HG03521 (cell line): ENCODE data around the gene MORN1.
"Not testable (repeated sequence)": the region's sequence is repeated elsewhere in the genome, so short reads cannot be mapped to it uniquely, and the experiment has no call there.

Experiments used
- ATAC-seq: cut with Tn5 transposase; IDR thresholded peaks from one replicate; pipeline ENCODE4 v1.9.1; 2021; ENCODE audit warnings: mild to moderate bottlenecking, moderate library complexity; ENCODE audit not compliant: unreplicated experiment

The MORN1 gene

DNA sequence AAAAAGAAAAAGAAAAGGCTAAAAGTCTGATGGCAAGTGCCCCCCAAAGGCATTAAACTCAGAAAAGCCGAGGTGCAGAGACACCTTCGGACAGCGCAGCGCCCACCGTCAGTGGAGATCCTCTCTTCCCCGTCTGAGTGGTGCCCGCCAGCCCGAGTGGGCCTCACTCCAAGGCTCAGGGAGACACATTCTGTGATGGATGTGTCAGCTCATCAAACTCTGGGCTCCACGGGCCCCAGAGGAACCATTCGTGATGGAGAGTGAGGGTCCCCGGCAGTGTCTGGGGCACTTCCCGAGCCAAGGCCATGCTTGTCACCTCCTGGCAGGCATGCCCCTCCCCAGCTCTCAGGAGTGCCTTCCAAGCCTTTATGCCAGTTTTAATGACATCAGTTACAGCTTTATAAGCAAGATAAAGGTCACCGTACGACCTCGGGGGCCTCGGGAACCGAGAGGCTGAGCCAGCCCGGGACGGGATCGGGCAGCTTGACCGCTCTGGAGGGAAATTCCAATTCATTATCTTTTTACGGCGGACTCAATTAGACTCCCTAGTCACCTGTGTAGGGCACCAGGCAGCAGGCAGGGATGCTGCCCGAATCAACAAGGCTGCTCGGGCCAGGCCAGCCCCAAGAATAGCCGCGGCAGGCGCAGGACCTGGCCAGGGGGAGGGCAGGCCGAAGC is 49.5 kb downstream of the MORN1 start:
- no peak for ATAC-seq

DNA sequence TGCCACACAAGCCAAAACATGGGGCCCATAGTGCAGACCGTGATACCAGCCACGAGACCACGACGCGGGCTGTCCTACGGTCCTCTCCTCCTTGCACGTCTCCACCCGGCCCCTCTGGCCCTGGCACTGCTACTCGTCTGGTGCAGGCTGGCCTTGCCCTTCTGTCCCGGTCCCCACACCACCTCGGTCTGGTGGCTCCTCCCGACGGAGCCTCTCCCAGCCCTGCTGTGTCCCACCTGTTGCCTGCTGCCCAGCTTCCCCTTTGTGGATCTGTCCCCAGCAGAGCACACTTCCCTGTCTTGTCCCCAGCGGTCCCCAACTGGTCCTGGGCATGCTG is 50.5 kb downstream of the MORN1 start:
- no peak for ATAC-seq

DNA sequence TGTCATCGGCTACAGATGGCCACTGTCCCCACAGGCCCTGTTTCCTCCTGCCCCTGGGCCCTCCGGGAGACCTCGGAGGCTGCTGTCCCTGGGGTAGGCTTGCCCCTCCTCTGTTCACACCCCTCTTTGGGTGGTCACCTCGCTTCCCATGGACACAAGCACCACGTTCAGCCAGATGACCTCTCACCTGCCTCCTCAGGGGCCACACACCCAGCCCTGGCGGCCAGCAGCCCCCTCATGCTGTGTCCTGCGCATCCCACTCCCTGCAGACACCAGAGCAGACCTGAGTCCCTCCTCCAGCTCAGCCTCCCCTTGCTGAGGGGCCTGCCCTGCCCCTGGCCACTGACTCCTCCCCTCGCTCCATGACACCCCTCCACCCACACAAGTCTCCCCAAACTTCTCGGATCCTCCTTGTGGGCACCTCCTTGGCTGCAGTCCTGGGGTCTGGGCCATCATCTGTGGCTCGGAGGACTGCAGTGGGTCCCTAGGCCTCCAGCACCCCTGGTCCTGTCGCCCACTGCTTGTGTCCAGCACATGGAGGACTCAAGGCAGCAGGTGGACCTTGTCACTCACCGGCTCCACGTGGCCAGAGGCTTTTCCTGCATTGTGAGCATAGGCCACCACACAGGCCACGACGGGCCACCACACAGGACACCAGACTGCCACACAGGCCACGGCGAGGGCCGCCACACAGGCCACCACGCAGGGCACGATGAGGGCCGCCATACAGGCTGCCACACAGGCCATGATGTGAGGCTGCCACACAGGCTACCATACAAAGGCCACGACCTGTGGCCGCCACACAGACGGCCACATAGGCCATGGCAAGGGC is 51.1 kb downstream of the MORN1 start:
- no peak for ATAC-seq

DNA sequence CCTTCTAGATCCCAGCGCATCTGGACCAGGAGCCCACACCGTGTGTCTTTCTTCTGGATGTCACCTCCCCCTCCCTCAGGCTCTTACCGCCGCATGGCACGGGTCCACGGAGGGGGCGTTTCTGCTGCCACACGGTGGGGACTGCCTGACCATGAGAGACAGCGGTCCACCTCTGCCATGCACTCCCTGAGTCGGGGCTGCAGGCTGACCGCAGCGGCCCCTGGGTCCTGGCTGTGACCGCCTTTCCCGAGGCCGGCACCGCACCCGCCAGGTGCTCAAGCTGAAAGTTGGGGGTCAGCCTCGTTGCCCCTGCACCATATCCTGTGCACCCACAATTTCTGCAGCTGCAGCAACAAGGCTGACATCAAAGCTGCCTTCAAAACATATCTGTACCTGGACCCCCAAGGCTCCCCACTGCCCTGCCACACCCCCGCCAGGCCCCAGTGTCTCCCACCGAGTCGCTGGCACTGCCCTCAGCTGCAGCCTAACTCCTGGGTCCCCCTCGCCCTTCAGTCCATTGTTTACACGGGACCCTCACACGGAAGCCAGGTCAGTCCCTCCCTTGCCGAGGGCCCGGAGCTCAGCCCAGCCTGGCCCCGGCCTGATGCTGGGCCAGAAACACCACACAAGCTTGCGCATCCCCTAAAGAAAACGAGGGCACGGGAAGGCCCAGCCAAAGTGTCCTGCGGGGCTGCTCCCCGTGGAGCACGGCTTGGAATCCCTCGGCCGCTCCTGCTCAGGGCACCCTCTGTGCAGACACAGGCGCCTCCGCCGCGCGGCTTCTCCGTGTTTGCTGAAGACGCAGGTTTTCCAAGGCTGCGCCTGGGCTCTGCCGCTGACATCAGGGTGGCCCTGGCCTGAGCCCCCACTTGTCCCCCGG is 51.9 kb downstream of the MORN1 start:
- ATAC-seq, result no peak

DNA sequence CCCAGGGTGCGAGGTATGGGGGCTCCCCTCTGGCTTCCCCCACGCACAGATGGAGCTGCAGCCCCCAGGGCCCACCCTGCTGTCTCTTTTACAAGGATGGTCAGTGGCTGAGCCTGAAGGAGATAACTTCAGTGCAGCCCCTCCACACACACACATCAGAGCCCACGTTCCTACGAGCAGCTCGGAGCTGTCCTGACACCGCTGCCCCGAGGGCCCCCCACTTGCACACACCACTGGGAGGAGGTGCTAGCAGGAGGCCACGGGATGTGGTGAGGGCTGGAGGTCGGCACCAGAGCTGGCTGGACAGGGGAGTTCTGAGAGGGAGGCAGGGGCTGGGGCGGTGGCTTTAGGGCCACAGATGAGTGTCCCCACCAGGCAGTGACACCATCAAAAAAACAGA is 53.9 kb downstream of the MORN1 start:
- ATAC-seq, result no peak

DNA sequence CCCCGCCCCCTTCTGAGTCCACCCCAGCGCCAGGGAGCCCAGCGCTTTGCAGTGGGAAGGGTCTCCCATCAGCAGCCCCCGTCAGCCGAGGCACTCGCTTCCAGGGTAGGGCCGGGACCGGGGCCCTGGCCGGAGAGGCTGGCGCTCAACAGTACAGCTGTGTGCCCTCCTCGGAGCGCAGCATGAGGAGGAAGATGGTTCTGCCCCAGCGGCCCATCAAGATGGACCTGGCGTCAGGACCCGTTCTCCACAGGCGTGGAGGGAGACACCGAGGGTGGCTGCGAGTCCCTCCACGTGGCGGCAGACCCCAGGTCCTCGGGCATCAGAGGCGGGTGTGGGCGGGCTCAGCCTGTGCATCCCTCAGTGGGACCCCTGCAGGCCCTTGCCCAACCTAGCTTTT is 54.3 kb downstream of the MORN1 start:
- ATAC-seq, result no peak

DNA sequence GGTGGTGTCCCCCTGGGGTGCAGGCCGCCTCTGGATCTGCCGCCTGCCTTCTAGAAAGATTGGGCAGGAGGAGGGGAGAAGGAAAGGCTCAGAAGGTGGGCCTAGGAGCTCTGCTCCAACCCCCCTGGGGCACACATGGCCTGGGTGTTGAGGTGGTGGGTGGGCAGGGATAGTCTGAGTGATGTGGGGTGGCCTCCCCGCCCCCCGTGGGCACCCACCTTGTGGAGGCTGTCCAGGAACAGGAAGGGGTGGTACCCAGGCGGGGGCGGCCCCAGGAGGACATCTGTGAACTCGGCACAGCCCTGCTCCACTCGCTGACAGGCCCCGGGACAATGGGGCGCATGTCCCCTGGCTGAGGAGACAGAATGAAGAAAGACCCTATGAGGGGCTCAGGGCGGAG is 54.9 kb downstream of the MORN1 start:
- no peak for ATAC-seq

DNA sequence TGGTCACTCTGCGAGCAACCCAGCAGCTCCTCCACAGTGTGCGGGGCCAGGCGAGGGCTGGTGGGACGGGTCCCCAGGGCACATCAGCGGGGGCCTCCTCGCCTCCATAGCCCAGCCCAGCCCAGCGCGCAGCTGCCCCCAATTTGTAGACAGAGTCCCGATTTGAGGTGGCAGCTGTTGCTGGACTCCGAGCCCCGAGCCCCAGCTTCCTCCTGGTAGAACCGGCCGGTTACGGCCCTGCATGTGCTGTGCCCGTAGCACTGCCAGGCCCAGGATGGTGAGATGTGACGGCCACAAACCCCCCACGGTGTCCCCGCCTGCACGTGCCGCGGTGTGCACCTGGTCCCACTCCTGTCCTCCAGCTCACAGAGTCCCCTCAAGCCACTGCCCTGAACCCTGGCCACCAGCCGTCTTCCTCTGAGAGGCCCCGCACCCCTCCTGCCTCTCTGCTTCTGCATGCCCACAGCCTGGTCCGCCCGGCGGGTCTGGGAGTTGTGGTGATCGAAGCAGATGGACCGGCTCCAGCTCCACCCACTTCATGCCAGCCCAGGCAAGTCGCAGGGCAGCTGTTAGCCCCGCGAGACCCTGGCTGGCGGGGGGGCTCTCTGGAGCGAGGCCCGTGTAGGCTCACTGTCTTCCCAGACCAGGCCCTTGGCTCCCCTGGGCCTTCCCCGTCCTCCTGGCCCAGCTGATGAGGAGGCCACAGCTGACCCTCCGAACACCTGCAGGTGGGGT is 55.5 kb downstream of the MORN1 start:
- ATAC-seq, result no peak

DNA sequence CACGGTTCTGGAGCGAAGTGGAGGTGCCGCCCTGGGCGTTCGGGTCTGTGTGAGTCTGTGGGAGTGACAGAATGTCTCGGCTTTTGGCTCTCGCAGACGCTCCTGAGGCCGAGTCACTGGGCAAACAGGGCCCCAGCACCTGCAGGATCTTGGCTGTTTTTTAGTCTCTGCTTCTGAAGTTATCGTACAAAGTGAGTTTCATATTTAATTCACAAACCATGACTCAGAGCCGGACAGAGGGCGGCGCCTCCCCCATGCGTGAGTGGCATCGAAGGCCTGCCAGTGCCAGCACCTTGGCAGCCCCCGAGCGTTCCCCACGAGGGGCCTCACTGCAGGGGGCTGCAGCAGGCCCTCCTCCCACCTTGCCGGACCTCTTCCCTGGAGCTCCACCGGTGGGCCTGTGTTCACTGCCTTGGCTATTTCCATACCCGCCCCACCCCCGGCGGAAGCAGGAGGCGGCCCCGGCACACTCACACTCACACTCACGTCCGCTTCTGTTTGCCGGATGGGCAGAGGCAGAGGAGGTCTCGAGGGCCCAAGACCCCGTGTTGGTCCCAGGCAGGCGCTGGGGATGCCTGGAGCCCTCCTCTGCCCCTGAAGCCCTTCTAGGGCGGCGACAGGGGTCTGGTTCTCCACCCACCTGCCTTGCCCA is 56.3 kb downstream of the MORN1 start:
- ATAC-seq, result no peak

DNA sequence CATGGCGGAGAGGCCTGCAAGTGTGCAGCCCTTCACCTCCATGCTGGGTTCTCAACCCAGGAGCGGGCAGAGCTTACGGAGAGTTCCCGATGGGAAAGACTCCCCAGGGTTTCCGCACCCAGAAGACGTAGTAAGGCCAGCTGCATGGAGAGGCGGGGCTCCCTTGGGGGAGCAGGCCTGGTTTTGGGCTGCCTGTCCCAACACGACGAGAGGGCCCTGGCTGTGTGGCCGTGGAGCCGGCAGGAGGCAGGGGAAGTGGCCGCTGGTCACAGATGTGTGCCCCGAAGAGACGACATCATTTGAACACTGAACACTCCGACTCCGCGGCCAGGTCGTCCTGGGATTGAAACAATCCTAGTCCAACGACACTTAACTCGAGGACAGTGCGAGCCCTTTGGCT is 57.0 kb downstream of the MORN1 start:
- ATAC-seq, result no peak

DNA sequence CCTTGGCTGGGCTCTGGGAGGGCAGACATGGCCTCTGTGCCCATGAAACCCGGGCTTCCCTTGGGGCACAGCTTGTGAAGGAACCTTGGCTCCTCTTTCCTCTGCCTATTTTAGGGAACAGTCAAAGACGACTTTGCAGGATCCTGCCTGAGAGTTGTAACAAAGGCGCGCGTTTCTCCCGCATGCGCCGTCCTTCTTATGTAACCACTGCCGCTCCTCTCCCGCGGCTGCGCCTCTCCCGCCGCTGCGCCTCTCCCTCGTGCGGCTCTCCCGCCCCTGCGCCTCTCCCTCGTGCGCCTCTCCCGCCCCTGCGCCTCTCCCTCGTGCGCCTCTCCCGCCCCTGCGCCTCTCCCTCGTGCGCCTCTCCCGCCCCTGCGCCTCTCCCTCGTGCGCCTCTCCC is 59.8 kb downstream of the MORN1 start:
- not testable (repeated sequence) for ATAC-seq

DNA sequence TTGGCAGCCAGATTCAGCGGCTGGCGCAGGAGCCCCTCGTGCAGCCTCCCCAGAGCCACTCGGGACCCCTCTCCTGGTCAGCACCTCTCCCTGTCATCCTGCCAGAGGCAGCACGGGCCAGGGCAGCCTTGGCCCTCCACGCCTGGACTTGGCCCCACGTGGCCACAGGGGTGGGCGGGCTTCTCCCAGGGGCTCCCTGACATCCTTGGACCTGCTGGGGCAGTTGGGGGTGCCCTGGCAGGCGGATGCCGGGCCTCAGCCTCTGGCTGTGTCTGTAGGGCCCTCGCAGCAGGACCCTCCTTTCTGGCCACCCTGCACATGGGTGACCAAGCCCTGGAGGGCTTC is 60.2 kb downstream of the MORN1 start:
- ATAC-seq, result no peak

DNA sequence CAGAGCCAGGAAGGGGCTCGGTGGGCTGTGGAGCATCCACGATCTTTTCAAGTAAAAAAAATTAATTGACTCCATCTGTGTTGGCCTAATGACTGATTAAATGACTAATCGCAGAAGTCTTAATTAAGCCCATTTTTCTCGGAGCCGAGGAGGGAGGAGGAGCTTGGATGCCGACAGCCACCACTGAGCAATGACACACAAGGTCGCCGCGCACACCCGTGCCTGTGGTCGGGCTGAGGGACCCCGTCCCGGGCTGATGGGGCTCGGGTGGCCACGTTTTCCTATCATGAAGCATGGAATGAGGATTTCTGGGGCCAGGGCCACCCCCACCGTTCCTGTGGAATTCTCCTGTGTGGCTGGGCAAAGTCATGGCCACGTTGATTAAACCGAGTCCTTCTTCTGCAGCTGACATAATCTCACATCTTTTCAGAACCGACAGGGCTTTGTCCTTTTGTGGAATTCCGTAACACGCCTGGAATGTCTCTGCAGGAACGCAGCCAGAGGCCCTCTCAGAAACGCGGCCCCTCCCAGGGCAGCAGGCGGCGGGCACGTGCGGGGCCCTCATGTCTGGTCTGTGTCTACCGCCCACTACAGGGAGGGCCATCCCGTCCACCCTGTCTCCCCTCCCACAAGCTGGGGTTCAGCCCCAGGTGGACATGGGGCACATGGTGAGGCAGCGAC is 60.7 kb downstream of the MORN1 start:
- no peak for ATAC-seq

DNA sequence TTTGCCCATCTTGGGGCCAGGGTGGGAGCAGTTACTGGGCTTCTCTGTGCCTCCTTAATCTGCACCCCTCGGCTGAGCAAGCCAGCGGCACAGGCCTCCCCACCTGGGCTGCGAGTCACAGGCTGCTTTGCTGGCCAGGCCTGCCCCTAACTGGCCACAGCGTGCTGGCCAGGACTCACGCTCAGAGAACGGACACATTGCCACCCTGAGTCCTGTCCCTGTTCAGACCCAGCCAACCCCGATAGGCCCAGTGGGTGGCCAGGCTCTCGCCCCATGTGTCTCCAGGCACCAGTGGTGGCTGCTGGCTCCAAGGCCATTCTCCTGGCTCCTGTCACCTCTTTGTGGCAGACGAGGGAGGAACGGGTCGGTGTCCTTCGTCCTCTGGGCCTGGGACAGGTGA is 61.3 kb downstream of the MORN1 start:
- ATAC-seq, result no peak

DNA sequence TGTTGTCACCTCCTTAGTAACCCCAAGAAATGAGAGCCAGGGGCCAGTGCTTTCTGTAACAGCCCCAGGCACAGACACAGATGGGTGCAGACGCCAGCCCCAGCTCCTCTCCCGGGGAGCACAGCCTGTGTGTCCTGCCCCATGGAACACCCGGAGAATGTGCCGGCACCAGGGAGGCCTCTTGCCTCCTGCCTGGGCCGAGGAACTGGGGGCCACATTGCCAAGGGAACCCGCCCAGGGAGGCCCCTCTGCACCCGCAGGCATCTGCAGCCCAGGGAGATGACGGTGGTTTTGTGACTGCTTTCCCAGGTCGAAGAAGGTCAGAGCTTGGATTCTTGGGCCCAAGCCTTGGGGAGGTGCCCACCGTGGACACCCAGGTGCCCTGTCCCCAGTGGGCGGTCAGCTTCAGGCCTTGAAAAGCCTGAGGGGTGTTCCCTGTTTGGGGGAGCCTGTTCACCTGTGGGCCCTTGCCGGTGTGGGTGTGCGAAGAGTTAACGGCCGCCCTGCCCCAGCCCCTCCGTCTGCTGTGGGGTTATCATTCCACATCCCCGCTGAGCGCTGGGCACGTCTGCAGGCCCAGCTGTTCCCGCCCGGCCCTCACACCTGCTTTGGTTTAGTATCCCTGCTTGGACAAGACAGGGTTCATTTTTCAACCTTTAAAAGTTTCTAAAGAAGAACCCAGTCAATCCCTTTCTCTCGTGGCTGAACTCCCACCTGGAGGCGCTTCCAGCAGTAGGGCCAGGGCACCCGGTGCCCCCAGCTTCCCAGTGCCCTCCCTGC is 62.5 kb downstream of the MORN1 start:
- no peak for ATAC-seq

DNA sequence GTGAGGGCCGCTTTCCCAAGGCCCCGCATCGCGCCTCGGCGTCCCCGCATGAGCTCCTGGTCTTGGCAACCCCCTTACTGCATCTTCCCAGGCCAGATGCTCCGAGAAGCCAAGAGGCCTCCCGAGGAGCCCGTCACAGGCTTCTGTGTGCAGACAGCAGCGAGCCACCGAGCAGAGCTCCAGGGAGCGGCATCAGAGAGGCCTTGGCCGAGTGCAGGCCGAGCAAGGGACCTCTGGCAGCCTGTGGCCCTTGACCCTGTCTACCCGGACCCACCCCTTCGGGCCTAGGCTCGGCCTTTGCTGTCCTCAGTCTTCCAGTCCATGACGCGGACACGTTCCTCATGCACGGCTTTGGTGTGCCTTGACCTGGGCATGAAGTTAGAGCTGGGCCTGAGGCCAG is 63.5 kb downstream of the MORN1 start:
- ATAC-seq, result no peak

DNA sequence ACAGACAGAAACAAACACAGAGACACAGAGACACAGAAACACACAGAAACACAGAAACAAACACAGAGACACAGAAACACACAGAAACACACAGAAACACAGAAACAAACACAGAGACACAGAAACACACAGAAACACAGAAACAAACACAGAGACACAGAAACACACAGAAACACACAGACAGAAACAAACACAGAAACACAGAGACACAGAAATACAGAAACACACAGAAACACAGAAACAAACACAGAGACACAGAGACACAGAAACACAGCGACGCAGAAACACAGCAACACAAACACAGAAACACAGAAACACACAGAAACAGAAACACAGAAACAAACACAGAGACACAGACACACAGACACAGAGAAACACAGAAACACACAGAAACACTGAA is 64.2 kb downstream of the MORN1 start:
- ATAC-seq, result not testable (repeated sequence)

DNA sequence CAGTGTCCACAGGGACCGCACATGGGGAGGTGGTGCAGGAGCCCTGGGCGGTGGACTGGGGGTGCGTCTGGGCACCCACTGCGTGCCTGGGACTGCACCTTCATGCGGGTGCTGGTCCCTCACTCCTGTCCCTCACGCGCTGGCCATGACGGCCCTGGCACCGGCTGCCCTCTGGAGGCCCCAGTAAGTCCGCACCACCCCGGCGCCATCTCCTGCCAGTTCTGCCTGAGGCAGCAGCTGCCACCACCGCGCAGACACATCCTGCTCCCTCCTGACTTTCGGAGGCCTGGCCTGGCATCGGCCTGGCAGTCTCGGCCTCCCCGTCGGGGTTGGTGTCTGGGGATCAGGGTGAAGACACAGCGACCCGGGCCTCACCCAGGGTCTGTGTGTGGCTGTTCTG is 64.8 kb downstream of the MORN1 start:
- no peak for ATAC-seq
